Gastrocnemius medialis (tissue), 4 donors: ENCODE data around the gene CACNA2D2. TPM values are rescaled to one million over a fixed set of nuclear protein-coding genes. Genes with fewer than 3 reads are reported as not detected.

Source experiments
- ATAC-seq, 2 donors: fragments of 150-250 bp; one replicate each; pipeline ENCODE4 v1.9.1; 2016
- DNase-seq, 2 donors: peaks; one replicate each; pipeline ENCODE4 v3.0.0-alpha.2; 2019
- H3K27ac ChIP-seq, 4 donors: fragments of 200-600 bp; sonication (generic); 1 replicate in 1 of 4; 2 replicates in 3 of 4; pipeline ENCODE4 v1.5.1; 2016 to 2018; ENCODE audit warnings: mild to moderate bottlenecking in 2 of 4, moderate library complexity in 1 of 4
- H3K27me3 ChIP-seq, 3 donors: fragments of 200-600 bp; sonication (generic) in 2 of 3; 1 replicate in 1 of 3; 2 replicates in 2 of 3; pipeline versions ENCODE4 v1.5.1 to v1.6.0; 2016 to 2019; ENCODE audit warnings: mild to moderate bottlenecking in 1 of 3, moderate library complexity in 1 of 3
- H3K36me3 ChIP-seq, 2 donors: fragments of 200-600 bp; sonication (generic) in 1 of 2; one replicate each; pipeline ENCODE4 v1.5.1; 2017 to 2018
- H3K4me1 ChIP-seq, 2 donors: fragments of 200-600 bp; sonication (generic) in 1 of 2; one replicate each; pipeline ENCODE4 v1.5.1; 2016 to 2017; ENCODE audit warnings: mild to moderate bottlenecking in 2 of 2
- H3K4me3 ChIP-seq, 4 donors: fragments of 200-600 bp; sonication (generic) in 3 of 4; 1 replicate in 1 of 4; 2 replicates in 3 of 4; pipeline ENCODE4 v1.5.1; 2016 to 2019; ENCODE audit warnings: mild to moderate bottlenecking in 2 of 4
- H3K9me3 ChIP-seq, 3 donors: fragments of 200-600 bp; sonication (generic) in 2 of 3; 1 replicate in 1 of 3; 2 replicates in 2 of 3; pipeline ENCODE4 v1.5.1; 2016 to 2019
- CTCF ChIP-seq, 5 experiments: fragments of 450-650 bp in 3 of 5; fragments of 200-600 bp in 2 of 5; sonication (generic) in 2 of 5; IDR thresholded peaks in 4 of 5; conservative IDR thresholded peaks in 1 of 5; 1 replicate in 4 of 5; 2 replicates in 1 of 5; pipeline ENCODE4 v1.5.1; 2016 to 2019; ENCODE audit warnings: antibody characterized with exemption in 5 of 5, mild to moderate bottlenecking in 3 of 5, moderate library complexity in 3 of 5
- POLR2A ChIP-seq, 2 donors: fragments of 450-650 bp; IDR thresholded peaks; one replicate each; pipeline ENCODE4 v1.6.1; 2017; ENCODE audit warnings: antibody characterized with exemption in 2 of 2, mild to moderate bottlenecking in 2 of 2, moderate library complexity in 2 of 2
- in situ Hi-C, 4 donors: fragments of 200-750 bp; cut with MboI; loops; one replicate each; pipeline versions ENCODE4 v1.15.0 to v1.8.0; 2017; ENCODE audit warnings: low sequenced_read_pairs in 4 of 4
- intact Hi-C: fragments of 100-400 bp; cut with DNase I; formaldehyde crosslinking; loops from one replicate; pipeline ENCODE4 v1.15.1; 2023; ENCODE audit warnings: low total_unique reads
- total RNA-seq, 4 donors: library from RNA; depleted of rRNA; stranded (reverse); fragments of >200 nt; gene quantifications; one replicate each; pipeline versions ENCODE4 v1.1.0 to v1.2.3, GENCODE V29; 2016

Gene CACNA2D2
- total RNA-seq, 4 donors from 2014 or later, result 0.27 to 0.68 (median 0.45) TPM

DNA sequence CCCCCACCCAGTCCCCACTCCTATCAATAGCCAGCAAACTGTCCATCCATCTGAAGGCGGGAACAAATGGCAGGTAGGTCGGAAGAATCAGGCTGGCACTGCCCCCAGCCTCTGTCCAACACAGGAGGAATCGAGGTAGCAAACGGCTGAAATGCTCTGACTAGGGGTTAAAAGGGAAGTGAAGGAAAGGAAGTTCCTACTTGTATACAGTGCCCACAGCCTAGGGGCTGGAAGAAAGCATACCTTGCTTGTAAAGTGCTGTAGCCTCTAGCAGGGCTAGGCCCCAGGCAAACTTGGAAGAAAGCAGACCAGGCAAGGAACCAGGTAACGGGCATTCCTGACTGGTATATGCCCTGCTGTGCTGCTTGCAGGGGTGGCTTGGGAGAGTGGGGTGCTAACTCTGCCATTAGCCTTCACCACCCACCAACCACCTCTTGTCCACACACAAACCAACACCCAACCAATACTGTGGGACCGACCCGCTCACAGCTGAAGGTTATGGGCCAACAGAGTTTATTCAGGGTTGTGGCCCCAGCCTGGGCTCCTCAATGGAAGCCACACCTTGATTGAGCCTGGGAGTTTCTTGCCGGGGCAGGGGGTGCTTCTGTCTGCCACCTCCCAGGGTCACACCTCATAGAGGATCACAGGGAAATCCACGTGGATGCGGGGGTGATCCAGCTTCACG is 177.8 kb downstream of the CACNA2D2 start:
- no peak overlapping the region for H3K4me3 ChIP-seq
- intact Hi-C loops, result loop anchor here (2.0 kb wide), 1 partner anchor 65 kb away; no protein-coding TSS in a partner anchor
- no peaks in the 10 kb centered on the region for H3K27me3 ChIP-seq
- DNase-seq (no peak), ATAC-seq (no peak)
- H3K36me3 ChIP-seq, result peaks cover 0 to 31% of the 10 kb centered on the region in 2 donors
- in situ Hi-C loops, result no loop called here
- H3K27ac ChIP-seq, result peak overlapping the region; percentile 93 to 96 (median 95)
- TF ChIP-seq CTCF (IDR thresholded peaks at IDR 0.05 in 4 of 5, conservative IDR thresholded peaks at IDR 0.05 in 1 of 5) (no peak), POLR2A (IDR thresholded peaks at IDR 0.05) (no peak)
- H3K9me3 ChIP-seq, result no peaks in the 10 kb centered on the region
- peaks cover 32 to 35% of the 10 kb centered on the region in 2 donors for H3K4me1 ChIP-seq

DNA sequence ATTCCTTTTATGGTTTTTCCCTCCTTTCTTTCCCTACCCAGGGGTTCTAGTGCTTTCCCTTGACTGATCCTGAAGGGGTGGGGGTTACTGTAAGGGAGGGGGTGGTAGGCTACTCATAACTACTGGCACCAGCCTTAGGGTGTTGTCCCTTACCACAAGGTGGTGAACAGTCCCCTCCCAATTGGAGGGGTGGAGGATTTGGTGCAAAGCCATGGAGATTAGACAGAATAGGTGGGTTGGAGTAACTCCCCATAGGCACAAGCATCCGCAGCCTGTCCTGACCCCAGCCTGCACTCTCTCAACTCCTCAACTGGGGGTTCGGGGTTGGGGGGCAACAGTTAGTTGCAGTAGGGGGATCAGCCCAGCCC is 178.3 kb downstream of the CACNA2D2 start:
- TF ChIP-seq CTCF (IDR thresholded peaks at IDR 0.05 in 4 of 5, conservative IDR thresholded peaks at IDR 0.05 in 1 of 5), result no peak
- TF ChIP-seq POLR2A (IDR thresholded peaks at IDR 0.05), result no peak
- H3K27me3 ChIP-seq, result no peaks in the 10 kb centered on the region
- ATAC-seq (no peak), DNase-seq (no peak)
- H3K27ac ChIP-seq, result peak overlapping the region; percentile 93 to 96 (median 95)
- H3K9me3 ChIP-seq, result no peaks in the 10 kb centered on the region
- intact Hi-C loops, result loop anchor here (2.0 kb wide), 1 partner anchor 64 kb away; no protein-coding TSS in a partner anchor
- H3K36me3 ChIP-seq, result peaks cover 0 to 26% of the 10 kb centered on the region in 2 donors
- H3K4me1 ChIP-seq, result peaks cover 37 to 40% of the 10 kb centered on the region in 2 donors
- in situ Hi-C loops, result no loop called here
- H3K4me3 ChIP-seq, result no peak overlapping the region

DNA sequence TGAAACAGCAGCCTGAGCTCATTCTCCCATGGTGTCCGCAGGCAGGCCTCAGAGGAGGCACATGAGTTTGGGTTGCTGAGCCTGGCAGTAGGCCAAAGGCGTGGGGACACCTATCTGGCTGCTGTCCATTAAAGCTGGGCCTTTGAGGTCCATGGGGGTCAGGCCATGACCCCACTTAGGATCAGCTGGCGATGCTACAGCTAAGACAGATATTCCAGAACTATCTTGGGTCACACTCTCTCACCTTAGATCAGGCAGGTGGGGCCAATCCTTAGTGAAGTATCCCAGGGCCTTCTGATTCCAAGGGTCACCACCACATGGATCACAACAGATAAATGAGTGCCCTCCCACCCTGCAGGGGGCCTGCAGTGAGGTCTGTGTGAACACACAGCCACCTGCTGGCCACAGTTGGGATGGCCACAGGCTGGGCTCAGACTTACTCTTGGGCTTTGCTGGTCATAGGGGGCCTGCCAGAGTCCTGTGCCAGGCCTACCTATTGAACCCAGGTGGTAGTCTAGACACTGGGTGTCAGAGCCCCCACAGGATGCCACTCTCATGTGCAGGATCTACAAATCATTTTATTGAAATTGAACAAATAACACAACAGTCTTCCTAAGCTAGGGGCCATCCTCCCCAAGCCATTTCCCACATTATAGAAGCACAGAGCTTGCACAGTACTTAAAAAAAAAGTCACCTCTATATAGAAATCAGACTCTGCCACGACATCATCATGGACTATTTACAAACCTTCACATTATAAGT is 178.9 kb downstream of the CACNA2D2 start:
- TF ChIP-seq CTCF (IDR thresholded peaks at IDR 0.05 in 4 of 5, conservative IDR thresholded peaks at IDR 0.05 in 1 of 5) (peak; percentile 76 to 87 (median 83)), POLR2A (IDR thresholded peaks at IDR 0.05) (no peak)
- Histone ChIP-seq H3K27me3 (no peaks in the 10 kb centered on the region), H3K9me3 (no peaks in the 10 kb centered on the region), H3K4me1 (peaks cover 43 to 46% of the 10 kb centered on the region in 2 donors), H3K36me3 (peaks cover 0 to 21% of the 10 kb centered on the region in 2 donors), H3K27ac (peak overlapping the region; percentile 93 to 96 (median 95)), H3K4me3 (peak overlapping the region in 1 of 4 donors; percentile 1)
- DNase-seq (no peak), ATAC-seq (no peak)
- intact Hi-C loops (loop anchor here (2.0 kb wide), 1 partner anchor 64 kb away; no protein-coding TSS in a partner anchor), in situ Hi-C loops (no loop called here)

DNA sequence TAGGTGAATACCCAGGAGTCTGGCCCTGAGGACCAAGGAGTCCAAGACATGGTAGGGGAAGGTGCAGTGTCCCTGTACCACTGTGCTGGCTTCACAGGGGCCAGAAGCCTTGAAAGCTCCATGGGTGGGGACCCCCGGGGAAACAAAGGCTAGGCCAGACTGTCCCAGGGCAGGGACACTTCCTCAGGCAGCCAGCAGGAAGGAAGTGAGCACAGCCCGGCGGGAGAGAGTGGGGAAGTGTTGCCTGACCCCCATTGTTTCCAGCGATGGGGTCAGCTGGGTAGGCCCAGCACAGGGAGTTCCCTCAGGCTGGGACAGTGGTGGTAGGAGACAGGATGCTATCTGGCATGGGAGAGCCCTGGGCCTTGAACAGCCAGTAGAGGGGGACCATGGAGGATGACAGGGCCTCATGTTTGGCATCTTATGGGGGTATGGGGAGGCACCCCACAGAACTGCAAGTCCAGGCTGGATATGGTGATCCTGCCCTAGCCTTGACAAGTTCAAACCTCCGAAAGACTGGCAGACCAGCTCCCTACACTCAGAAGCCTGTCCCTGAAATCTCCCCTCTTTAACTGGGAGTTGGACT is 179.7 kb downstream of the CACNA2D2 start:
- Histone ChIP-seq H3K4me1 (peaks cover 48 to 52% of the 10 kb centered on the region in 2 donors), H3K4me3 (peak overlapping the region in 1 of 4 donors; percentile 29), H3K9me3 (no peaks in the 10 kb centered on the region), H3K27ac (peak overlapping the region; percentile 93 to 96 (median 95)), H3K27me3 (no peaks in the 10 kb centered on the region), H3K36me3 (peaks cover 0 to 24% of the 10 kb centered on the region in 2 donors)
- no peak for DNase-seq
- intact Hi-C loops, result loop anchor here (2.0 kb wide), 1 partner anchor 63 kb away; no protein-coding TSS in a partner anchor
- no peak for TF ChIP-seq CTCF (IDR thresholded peaks at IDR 0.05 in 4 of 5, conservative IDR thresholded peaks at IDR 0.05 in 1 of 5)
- TF ChIP-seq POLR2A (IDR thresholded peaks at IDR 0.05), result peak in 1 of 2 donors; percentile 22
- in situ Hi-C loops, result no loop called here
- peak in 1 of 2 donors; percentile 1 for ATAC-seq
